T-helper 1 cell treated with Interleukin-12 subunit alpha and Interleukin-12 subunit beta and Interleukin-4 antibody, amounts not matched to agents 30 μg/mL and 1 μg/mL, for 36 hours (primary cell): Measurements from ENCODE around the gene ELF2.
"Not testable (repeated sequence)": the region's sequence is repeated elsewhere in the genome, so short reads cannot be mapped to it uniquely, and the experiment has no call there.

ENCODE experiments used
- H3K27ac Mint-ChIP-seq: one replicate; pipeline ENCODE4 v1.8.0; 2021; ENCODE audit warnings: mild to moderate bottlenecking, mixed read lengths
- H3K27me3 Mint-ChIP-seq: one replicate; pipeline ENCODE4 v1.8.0; 2021; ENCODE audit warnings: low read depth, mixed read lengths
- H3K36me3 Mint-ChIP-seq: one replicate; pipeline ENCODE4 v1.8.0; 2021; ENCODE audit warnings: low read depth, mixed read lengths
- H3K4me1 Mint-ChIP-seq: one replicate; pipeline ENCODE4 v1.8.0; 2021; ENCODE audit warnings: low read depth, mixed read lengths
- H3K4me3 Mint-ChIP-seq: one replicate; pipeline ENCODE4 v1.8.0; 2021; ENCODE audit warnings: mild to moderate bottlenecking, moderate library complexity, mixed read lengths
- H3K9me3 Mint-ChIP-seq: one replicate; pipeline ENCODE4 v1.8.0; 2021; ENCODE audit warnings: mixed read lengths

ELF2 gene

GRCh38 chr4:139142087-139142486 is 34.9 kb downstream of the ELF2 start:
- H3K9me3 Mint-ChIP-seq = peaks cover 12% of the 10 kb centered on the region
- no peaks in the 10 kb centered on the region for H3K27me3 Mint-ChIP-seq
- H3K36me3 Mint-ChIP-seq = peaks cover 11% of the 10 kb centered on the region
- no peak overlapping the region for H3K27ac Mint-ChIP-seq
- H3K4me1 Mint-ChIP-seq = peaks cover 14% of the 10 kb centered on the region
- H3K4me3 Mint-ChIP-seq = no peak overlapping the region

- H3K9me3 Mint-ChIP-seq = no peaks in the 10 kb centered on the region
- H3K27ac Mint-ChIP-seq = no peak overlapping the region
- peaks cover 5% of the 10 kb centered on the region for H3K4me1 Mint-ChIP-seq
- peaks cover 10% of the 10 kb centered on the region for H3K36me3 Mint-ChIP-seq
- H3K27me3 Mint-ChIP-seq = no peaks in the 10 kb centered on the region
- H3K4me3 Mint-ChIP-seq = no peak overlapping the region
Measured at GRCh38 chr4:139137763-139138162, 39.3 kb downstream of the ELF2 start.

GRCh38 chr4:139134403-139134802 is 42.6 kb downstream of the ELF2 start:
- Mint-ChIP-seq H3K4me1 (no peaks in the 10 kb centered on the region), H3K4me3 (no peak overlapping the region), H3K36me3 (peaks cover 12% of the 10 kb centered on the region), H3K9me3 (no peaks in the 10 kb centered on the region), H3K27me3 (no peaks in the 10 kb centered on the region), H3K27ac (no peak overlapping the region)

GRCh38 chr4:139131209-139131870 is 45.7 kb downstream of the ELF2 start:
- H3K4me1 Mint-ChIP-seq = no peaks in the 10 kb centered on the region
- H3K27ac Mint-ChIP-seq = no peak overlapping the region
- no peaks in the 10 kb centered on the region for H3K9me3 Mint-ChIP-seq
- H3K27me3 Mint-ChIP-seq = no peaks in the 10 kb centered on the region
- H3K36me3 Mint-ChIP-seq = peaks cover 10% of the 10 kb centered on the region
- no peak overlapping the region for H3K4me3 Mint-ChIP-seq

- no peak overlapping the region for H3K4me3 Mint-ChIP-seq
- no peaks in the 10 kb centered on the region for H3K9me3 Mint-ChIP-seq
- H3K36me3 Mint-ChIP-seq = peaks cover 6% of the 10 kb centered on the region
- no peaks in the 10 kb centered on the region for H3K4me1 Mint-ChIP-seq
- H3K27ac Mint-ChIP-seq = no peak overlapping the region
- H3K27me3 Mint-ChIP-seq = no peaks in the 10 kb centered on the region
Measured at GRCh38 chr4:139129206-139129605, 47.8 kb downstream of the ELF2 start.

GRCh38 chr4:139126898-139127297 is 50.1 kb downstream of the ELF2 start:
- H3K27ac Mint-ChIP-seq = no peak overlapping the region

GRCh38 chr4:139123910-139124309 is 53.1 kb downstream of the ELF2 start:
- Mint-ChIP-seq H3K27me3 (no peaks in the 10 kb centered on the region), H3K9me3 (no peaks in the 10 kb centered on the region), H3K36me3 (peaks cover 6% of the 10 kb centered on the region), H3K4me1 (no peaks in the 10 kb centered on the region), H3K4me3 (no peak overlapping the region), H3K27ac (no peak overlapping the region)

More at GRCh38 chr4:139126898-139127297, 50.1 kb downstream of the ELF2 start:
- Mint-ChIP-seq H3K9me3 (no peaks in the 10 kb centered on the region), H3K4me1 (no peaks in the 10 kb centered on the region), H3K36me3 (peaks cover 9% of the 10 kb centered on the region), H3K27me3 (no peaks in the 10 kb centered on the region), H3K4me3 (no peak overlapping the region)

- no peaks in the 10 kb centered on the region for H3K4me1 Mint-ChIP-seq
Measured at GRCh38 chr4:139118365-139118764, 58.7 kb downstream of the ELF2 start.

GRCh38 chr4:139115226-139115625 is 61.8 kb downstream of the ELF2 start:
- no peaks in the 10 kb centered on the region for H3K9me3 Mint-ChIP-seq
- H3K4me3 Mint-ChIP-seq = no peak overlapping the region
- no peaks in the 10 kb centered on the region for H3K4me1 Mint-ChIP-seq
- H3K27me3 Mint-ChIP-seq = no peaks in the 10 kb centered on the region
- H3K36me3 Mint-ChIP-seq = no peaks in the 10 kb centered on the region
- no peak overlapping the region for H3K27ac Mint-ChIP-seq

More at GRCh38 chr4:139118365-139118764, 58.7 kb downstream of the ELF2 start:
- no peaks in the 10 kb centered on the region for H3K27me3 Mint-ChIP-seq
- no peak overlapping the region for H3K4me3 Mint-ChIP-seq
- no peak overlapping the region for H3K27ac Mint-ChIP-seq
- peaks cover 4% of the 10 kb centered on the region for H3K36me3 Mint-ChIP-seq
- no peaks in the 10 kb centered on the region for H3K9me3 Mint-ChIP-seq

GRCh38 chr4:139114795-139115194 is 62.2 kb downstream of the ELF2 start:
- not testable (repeated sequence) for H3K27me3 Mint-ChIP-seq, H3K4me1 Mint-ChIP-seq, H3K9me3 Mint-ChIP-seq, H3K4me3 Mint-ChIP-seq, H3K36me3 Mint-ChIP-seq, H3K27ac Mint-ChIP-seq

- Mint-ChIP-seq H3K4me1 (no peaks in the 10 kb centered on the region), H3K36me3 (no peaks in the 10 kb centered on the region), H3K27me3 (no peaks in the 10 kb centered on the region), H3K4me3 (no peak overlapping the region), H3K9me3 (no peaks in the 10 kb centered on the region), H3K27ac (no peak overlapping the region)
Measured at GRCh38 chr4:139112650-139113049, 64.4 kb downstream of the ELF2 start.

GRCh38 chr4:139108567-139109128 is 68.4 kb downstream of the ELF2 start:
- Mint-ChIP-seq H3K4me1 (no peaks in the 10 kb centered on the region), H3K4me3 (no peak overlapping the region), H3K27me3 (no peaks in the 10 kb centered on the region), H3K9me3 (no peaks in the 10 kb centered on the region), H3K36me3 (peaks cover 1% of the 10 kb centered on the region), H3K27ac (no peak overlapping the region)

- peaks cover 3% of the 10 kb centered on the region for H3K4me1 Mint-ChIP-seq
- no peak overlapping the region for H3K27ac Mint-ChIP-seq
- H3K27me3 Mint-ChIP-seq = no peaks in the 10 kb centered on the region
- no peak overlapping the region for H3K4me3 Mint-ChIP-seq
- H3K36me3 Mint-ChIP-seq = no peaks in the 10 kb centered on the region
- H3K9me3 Mint-ChIP-seq = no peaks in the 10 kb centered on the region
Measured at GRCh38 chr4:139099366-139099982, 77.5 kb downstream of the ELF2 start.

- no peaks in the 10 kb centered on the region for H3K27me3 Mint-ChIP-seq
- H3K27ac Mint-ChIP-seq = no peak overlapping the region
- H3K9me3 Mint-ChIP-seq = no peaks in the 10 kb centered on the region
- no peak overlapping the region for H3K4me3 Mint-ChIP-seq
- peaks cover 1% of the 10 kb centered on the region for H3K4me1 Mint-ChIP-seq
- H3K36me3 Mint-ChIP-seq = no peaks in the 10 kb centered on the region
Measured at GRCh38 chr4:139092271-139092670, 84.7 kb downstream of the ELF2 start.

GRCh38 chr4:139085141-139085540 is 91.9 kb downstream of the ELF2 start:
- peaks cover 22% of the 10 kb centered on the region for H3K4me1 Mint-ChIP-seq
- H3K9me3 Mint-ChIP-seq = no peaks in the 10 kb centered on the region
- peak overlapping the region; percentile 71 for H3K27ac Mint-ChIP-seq
- H3K27me3 Mint-ChIP-seq = no peaks in the 10 kb centered on the region
- peak overlapping the region; percentile 80 for H3K4me3 Mint-ChIP-seq
- H3K36me3 Mint-ChIP-seq = peaks cover 13% of the 10 kb centered on the region
